SKM-1 treated with dmso at 0.1 percent for 144 hours (cell line): ENCODE results near the gene IQCN.

Experiments used
- DNase-seq: peaks from one replicate; lab custom pipeline; 2025; ENCODE audit not compliant: unreplicated experiment; lab: John Stamatoyannopoulos, UW

Gene IQCN

GRCh38 chr19:18234194-18234593 lies 40.1 kb downstream of the IQCN start:
- no peak for DNase-seq

GRCh38 chr19:18233224-18233825 lies 40.9 kb downstream of the IQCN start:
- DNase-seq = no peak

- no peak for DNase-seq
Observed at GRCh38 chr19:18232540-18233223, 41.6 kb downstream of the IQCN start.

GRCh38 chr19:18231775-18232174 lies 42.5 kb downstream of the IQCN start:
- DNase-seq = no peak

GRCh38 chr19:18230941-18231734 lies 43.1 kb downstream of the IQCN start:
- no peak for DNase-seq

- no peak for DNase-seq
Observed at GRCh38 chr19:18229915-18230314, 44.3 kb downstream of the IQCN start.

- no peak for DNase-seq
Observed at GRCh38 chr19:18229474-18229873, 44.8 kb downstream of the IQCN start.

GRCh38 chr19:18227781-18228271 lies 46.4 kb downstream of the IQCN start:
- DNase-seq = no peak

- DNase-seq = no peak
Observed at GRCh38 chr19:18226956-18227780, 47.1 kb downstream of the IQCN start.

- DNase-seq = no peak
Observed at GRCh38 chr19:18225702-18226468, 48.4 kb downstream of the IQCN start, which contains the start of gene PDE4C. PDE4C (minus strand) TSS chr19:18226438; CDS start chr19:18226415, 23 bp downstream.

GRCh38 chr19:18225355-18225701 lies 48.9 kb downstream of the IQCN start:
- DNase-seq = no peak

- DNase-seq = peak; percentile 99
Observed at GRCh38 chr19:18224525-18225354, 49.5 kb downstream of the IQCN start.

GRCh38 chr19:18223860-18224524 lies 50.3 kb downstream of the IQCN start:
- DNase-seq = peak; percentile 66

- no peak for DNase-seq
Observed at GRCh38 chr19:18221815-18222725, 52.2 kb downstream of the IQCN start.

- DNase-seq = no peak
Observed at GRCh38 chr19:18220632-18221275, 53.5 kb downstream of the IQCN start.

- DNase-seq = no peak
Observed at GRCh38 chr19:18219911-18220631, 54.2 kb downstream of the IQCN start.

- DNase-seq = no peak
Observed at GRCh38 chr19:18218600-18218999, 55.7 kb downstream of the IQCN start.
